ENCODE results near the gene CORO2A. TPM values are rescaled to one million over a fixed set of nuclear protein-coding genes. Genes with fewer than 3 reads are reported as not detected.

Gene CORO2A
- total and polyA plus RNA-seq, 2 of the 8 experiments (the other 6 are each of a cell fraction or from before 2014, with no cell fraction given) = 13.7 to 27.9 TPM

- Histone ChIP-seq H3K56ac (replicated peaks; ENCODE audit: insufficient read length, low read depth, low read length) (no peak overlapping the region), H3K4me3 (ENCODE audit: extremely low read depth in 1 of 4, insufficient read depth in 2 of 4, low read depth in 3 of 4, low read length in 4 of 4) (no peak overlapping the region), H2AK5ac (ENCODE audit: low read depth, low read length) (no peak overlapping the region), H3K4ac (replicated peaks; ENCODE audit: insufficient read length, low read depth, low read length) (no peak overlapping the region), H2BK20ac (ENCODE audit: low read length) (no peak overlapping the region), H3K23ac (ENCODE audit: insufficient read length) (no peak overlapping the region), H3K9me3 (ENCODE audit: insufficient read depth in 2 of 2, low read depth in 1 of 2, low read length in 1 of 2) (no peaks in the 10 kb centered on the region), H2BK12ac (ENCODE audit: low read depth, low read length) (no peak overlapping the region), H3K27me3 (replicated peaks in 1 of 4; ENCODE audit: control insufficient read depth in 3 of 4, extremely low read depth in 1 of 4, insufficient read depth in 3 of 4, low read length in 3 of 4) (no peaks in the 10 kb centered on the region), H4K8ac (ENCODE audit: extremely low read depth, insufficient read depth, low read length) (no peak overlapping the region), H3K18ac (ENCODE audit: extremely low read depth, low read length) (no peak overlapping the region), H3K23me2 (ENCODE audit: low read depth, low read length) (0 out of 2 replicates have a peak, but pooled peaks cover 3% of the 10 kb centered on the region), H2BK120ac (replicated peaks; ENCODE audit: low read depth, low read length) (no peak overlapping the region), H3K36me3 (ENCODE audit: control insufficient read depth in 2 of 4, insufficient read depth in 4 of 4, low read length in 3 of 4) (peaks cover 0 to 3% (median 0%) of the 10 kb centered on the region in 4 experiments; a peak in 2 of 8 replicates), H3K27ac (ENCODE audit: low read depth, low read length) (no peak overlapping the region), H4K20me1 (replicated peaks in 1 of 2; ENCODE audit: control insufficient read depth in 1 of 2, insufficient read depth in 2 of 2, low read length in 2 of 2) (peaks cover 1 to 2% of the 10 kb centered on the region in 2 experiments), H3K79me2 (ENCODE audit: control insufficient read depth in 1 of 2, insufficient read depth in 2 of 2, low read length in 2 of 2) (no peaks in the 10 kb centered on the region), H2BK15ac (ENCODE audit: low read length) (no peak overlapping the region), H4K5ac (ENCODE audit: insufficient read length, low read depth, low read length) (no peak overlapping the region), H3K9ac (replicated peaks in 1 of 4; ENCODE audit: extremely low read depth in 1 of 4, low read depth in 3 of 4, low read length in 3 of 4) (no peak overlapping the region), H3K4me1 (replicated peaks in 1 of 4; ENCODE audit: control insufficient read depth in 3 of 4, insufficient read depth in 4 of 4, low read length in 3 of 4) (peaks cover 0 to 5% (median 1%) of the 10 kb centered on the region in 4 experiments; a peak in 3 of 7 replicates), H3K79me1 (ENCODE audit: low read depth, low read length) (no peaks in the 10 kb centered on the region), H2BK5ac (ENCODE audit: low read depth, low read length) (no peak overlapping the region), H3K14ac (ENCODE audit: insufficient read length) (no peak overlapping the region), H4K91ac (replicated peaks; ENCODE audit: insufficient read length, low read length) (no peak overlapping the region), H2AFZ (ENCODE audit: low read length) (no peak overlapping the region), H3K4me2 (ENCODE audit: insufficient read depth in 1 of 2, low read depth in 2 of 2, low read length in 2 of 2) (no peak overlapping the region)
- CTCF ChIA-PET (ENCODE audit: partially characterized antibody) = interaction anchor here (0.6 kb wide), 1 partner anchor 64 kb away, joined by 3 read pairs; no protein-coding TSS in a partner anchor
- POLR2A ChIA-PET (ENCODE audit: partially characterized antibody) = interaction anchor here (1.3 kb wide), 1 partner anchor 69 kb away, joined by 3 read pairs; no protein-coding TSS in a partner anchor
- WGBS, 2 experiments (ENCODE audit: extremely low coverage in 1 of 2, insufficient coverage in 1 of 2, insufficient read length in 1 of 2, insufficient replicate concordance in 2 of 2, low coverage in 1 of 2, low lambda C conversion rate in 2 of 2, missing lambda C conversion rate in 1 of 2) = no CpG with 5 or more reads among the region's 2 CpGs
- FAIRE-seq (no peak), DNase-seq (ENCODE audit: low read depth in 1 of 2, low spot score in 2 of 2) (no peak)
- no peak for TF ChIP-seq SRF (IDR thresholded peaks at IDR 0.05; ENCODE audit: low read depth, low read length)
- no peak for TF ChIP-seq RAD21 (IDR thresholded peaks at IDR 0.05 in 1 of 2, conservative IDR thresholded peaks at IDR 0.05 in 1 of 2; ENCODE audit: low read depth in 2 of 2, low read length in 2 of 2)
- no peak for TF ChIP-seq RBBP5 (IDR thresholded peaks at IDR 0.05; ENCODE audit: borderline replicate concordance, low read depth, low read length)
- no peak for TF ChIP-seq KDM1A (IDR thresholded peaks at IDR 0.05; ENCODE audit: borderline replicate concordance, low read length)
- no peak for TF ChIP-seq ATF2 (IDR thresholded peaks at IDR 0.05; ENCODE audit: low read length)
- no peak for TF ChIP-seq HDAC6 (IDR thresholded peaks at IDR 0.05; ENCODE audit: low read depth, low read length)
- no peak for TF ChIP-seq KDM4A (IDR thresholded peaks at IDR 0.05; ENCODE audit: low read depth, low read length, severe bottlenecking)
- no peak for TF ChIP-seq MAFK (IDR thresholded peaks at IDR 0.05; ENCODE audit: low read depth, low read length)
- TF ChIP-seq TAF1 (IDR thresholded peaks at IDR 0.05; ENCODE audit: low read depth, low read length) = no peak
- no peak for TF ChIP-seq CTBP2 (IDR thresholded peaks at IDR 0.05; ENCODE audit: borderline replicate concordance, insufficient read depth, insufficient read length, low read length)
Measured at GRCh38 chr9:98099346-98099745, 93.1 kb downstream of the CORO2A start.
